ENCODE data around the gene MARK4. TPM values are rescaled to one million over a fixed set of nuclear protein-coding genes. Genes with fewer than 3 reads are reported as not detected.
A peak's percentile ranks its signal among the peaks of the same experiment; 100 is the strongest.

MARK4 gene
- polyA plus RNA-seq, 2 of the 4 experiments (the other 2 are of a cell fraction), result 6.3 to 7.8 TPM

GRCh38 chr19:45218911-45219743, 31.9 kb upstream of the MARK4 start:
- FAIRE-seq, result no peak
- TF ChIP-seq HOXB5 (CRISPR knock-in tag; IDR thresholded peaks at IDR 0.05) (no peak), MAFK (IDR thresholded peaks at IDR 0.05; ENCODE audit: partially characterized antibody) (peak; percentile 94), EHMT2 (IDR thresholded peaks at IDR 0.05; ENCODE audit: low read depth) (no peak), EHF (CRISPR knock-in tag; IDR thresholded peaks at IDR 0.05) (no peak), SREBF2 (IDR thresholded peaks at IDR 0.05) (no peak)
- ChIA-PET CTCF (interaction anchor here (0.6 to 2.0 kb wide), 7 partner anchors 10 to 479 kb away, joined by 3 to 5 read pairs (median 3); no protein-coding TSS in a partner anchor), POLR2A (interaction anchor here (0.6 kb wide), 1 partner anchor 12 kb away, joined by 4 read pairs; no protein-coding TSS in a partner anchor)
- Histone ChIP-seq H3K4me2 (no peak overlapping the region), H3K27ac (no peak overlapping the region), H3K4me3 (no peak overlapping the region), H3K9me3 (no peaks in the 10 kb centered on the region), H3K4me1 (no peaks in the 10 kb centered on the region)
- WGBS (ENCODE audit: missing lambda C conversion rate), result 90% methylated on average over 18 of the region's 18 CpGs
- no peak for ATAC-seq
- DNase-seq (ENCODE audit: low read depth in 1 of 2, low spot score in 1 of 2), result no peak

GRCh38 chr19:45222724-45223123, 28.3 kb upstream of the MARK4 start:
- H3K27ac ChIP-seq, result no peak overlapping the region
- DNase-seq (ENCODE audit: low read depth in 1 of 2, low spot score in 1 of 2) (no peak), ATAC-seq (no peak), FAIRE-seq (no peak)
- H3K4me2 ChIP-seq, result no peak overlapping the region
- ChIA-PET CTCF (interaction anchor here (0.6 to 0.9 kb wide), 2 partner anchors 181 to 612 kb away, joined by 3 read pairs; no protein-coding TSS in a partner anchor), POLR2A (no interaction called here)
- WGBS (ENCODE audit: missing lambda C conversion rate), result 75% methylated on average over 6 of the region's 6 CpGs
- H3K4me3 ChIP-seq, result no peak overlapping the region
- H3K4me1 ChIP-seq, result no peaks in the 10 kb centered on the region
- no peaks in the 10 kb centered on the region for H3K9me3 ChIP-seq
- TF ChIP-seq CHD2 (IDR thresholded peaks at IDR 0.05; ENCODE audit: low read length, partially characterized antibody) (no peak), KDM5A (IDR thresholded peaks at IDR 0.05) (no peak), PHF8 (IDR thresholded peaks at IDR 0.05; ENCODE audit: borderline replicate concordance, low read depth) (no peak), MAZ (IDR thresholded peaks at IDR 0.05; ENCODE audit: borderline replicate concordance, low read depth, low read length) (no peak), GATA3 (IDR thresholded peaks at IDR 0.05; ENCODE audit: borderline replicate concordance) (no peak), FOSB (CRISPR knock-in tag; IDR thresholded peaks at IDR 0.05) (no peak), NR3C1 (IDR thresholded peaks at IDR 0.05) (no peak), RARB (CRISPR knock-in tag; IDR thresholded peaks at IDR 0.05) (no peak), FOXS1 (CRISPR knock-in tag; IDR thresholded peaks at IDR 0.05) (no peak), USF2 (IDR thresholded peaks at IDR 0.05) (no peak), ZSCAN20 (CRISPR knock-in tag; IDR thresholded peaks at IDR 0.05) (no peak), FOSL2 (IDR thresholded peaks at IDR 0.05) (no peak), FOSL2 (CRISPR knock-in tag; IDR thresholded peaks at IDR 0.05) (no peak), POLR2A (IDR thresholded peaks at IDR 0.05; ENCODE audit: low read length) (no peak)

- Histone ChIP-seq H3K4me2 (no peak overlapping the region), H3K27ac (no peak overlapping the region), H3K4me3 (no peak overlapping the region), H3K4me1 (no peaks in the 10 kb centered on the region), H3K9me3 (no peaks in the 10 kb centered on the region)
- FAIRE-seq (no peak), ATAC-seq (no peak), DNase-seq (ENCODE audit: low read depth in 1 of 2, low spot score in 1 of 2) (no peak)
- CTCF ChIA-PET, result interaction anchor here (1.0 kb wide), 1 partner anchor 262 kb away, joined by 3 read pairs; no protein-coding TSS in a partner anchor
- POLR2A ChIA-PET, result no interaction called here
- TF ChIP-seq MAZ (IDR thresholded peaks at IDR 0.05; ENCODE audit: borderline replicate concordance, low read depth, low read length), result no peak
- no peak for TF ChIP-seq ZC3H11A (IDR thresholded peaks at IDR 0.05)
- TF ChIP-seq HES2 (IDR thresholded peaks at IDR 0.05), result no peak
- no peak for TF ChIP-seq ESRRA (IDR thresholded peaks at IDR 0.05; ENCODE audit: borderline replicate concordance, low read length)
- TF ChIP-seq JUN (IDR thresholded peaks at IDR 0.05), result no peak
- 52% methylated on average over 5 of the region's 5 CpGs for WGBS (ENCODE audit: missing lambda C conversion rate)
Measured at GRCh38 chr19:45223879-45224278, 27.2 kb upstream of the MARK4 start.
